OCI-LY7 (cell line): ENCODE data around the gene CDC42BPA. TPM values are rescaled to one million over a fixed set of nuclear protein-coding genes. Genes with fewer than 3 reads are reported as not detected.

ENCODE experiments used
- BruUV-seq: library from RNA; stranded (reverse); fragments of 400-500 nt; replicated peaks from 2 replicates; lab custom pipeline; 2021; lab: Mats Ljungman, UMichigan
- CTCF ChIA-PET: fragments of 300-600 bp; sonication (Branson Sonifier 250); formaldehyde crosslinking; loops from one replicate; lab custom pipeline; 2022; ENCODE audit warnings: antibody characterized with exemption; ENCODE audit not compliant: unreplicated experiment; lab: Charles Lee
- POLR2A ChIA-PET: fragments of 300-600 bp; sonication (Branson Sonifier 250); formaldehyde crosslinking; loops from one replicate; lab custom pipeline; 2022; ENCODE audit warnings: antibody characterized with exemption; lab: Charles Lee
- DNase-seq: peaks from one replicate; pipeline ENCODE4 v3.0.0-alpha.2; 2015; ENCODE audit warnings: low spot score
- H2AFZ ChIP-seq: fragments of 200-600 bp; sonication (generic), shearing (Covaris generic); 2 replicates; pipeline ENCODE4 v1.6.1; 2014; ENCODE audit warnings: mild to moderate bottlenecking, antibody characterized with exemption, low read length, moderate library complexity
- H3K27ac ChIP-seq: fragments of 200-600 bp; sonication (generic); 2 replicates; pipeline ENCODE4 v1.5.1; 2014; ENCODE audit warnings: mixed run types, low read depth, mild to moderate bottlenecking, moderate library complexity, low read length, inconsistent platforms; ENCODE audit not compliant: poor library complexity, severe bottlenecking
- H3K36me3 ChIP-seq: fragments of 200-600 bp; sonication (generic); 2 replicates; pipeline ENCODE4 v1.6.1; 2014; ENCODE audit warnings: mild to moderate bottlenecking, antibody characterized with exemption, low read length, moderate library complexity, mixed read lengths; ENCODE audit not compliant: insufficient read depth
- H3K4me1 ChIP-seq: fragments of 200-600 bp; sonication (generic); 2 replicates; pipeline ENCODE4 v1.5.1; 2014; ENCODE audit warnings: mild to moderate bottlenecking, low read length; ENCODE audit not compliant: insufficient read depth, poor library complexity, severe bottlenecking
- H3K4me2 ChIP-seq: fragments of 200-600 bp; sonication (generic); 2 replicates; pipeline ENCODE4 v1.6.1; 2014; ENCODE audit warnings: mild to moderate bottlenecking, low read length
- H3K4me3 ChIP-seq: fragments of 200-600 bp; sonication (generic); 2 replicates; pipeline ENCODE4 v1.5.1; 2014; ENCODE audit warnings: mild to moderate bottlenecking, low read depth, low read length; ENCODE audit not compliant: poor library complexity, severe bottlenecking
- H3K79me2 ChIP-seq: fragments of 200-600 bp; sonication (generic); 2 replicates; pipeline ENCODE4 v1.6.1; 2016; ENCODE audit warnings: low read depth, mild to moderate bottlenecking, low read length, moderate library complexity, mixed read lengths; ENCODE audit not compliant: insufficient read depth
- H3K9me2 ChIP-seq: fragments of 200-600 bp; sonication (generic); 2 replicates; pipeline ENCODE4 v1.6.1; 2016; ENCODE audit warnings: mild to moderate bottlenecking, low read length, mixed read lengths; ENCODE audit not compliant: insufficient read depth
- H3K9me3 ChIP-seq: fragments of 200-600 bp; sonication (generic); 2 replicates; pipeline ENCODE4 v1.6.1; 2014; ENCODE audit warnings: mild to moderate bottlenecking, mixed run types, low read length, mixed read lengths
- H4K20me1 ChIP-seq: fragments of 200-600 bp; sonication (generic); 2 replicates; pipeline ENCODE4 v1.6.1; 2014; ENCODE audit warnings: mild to moderate bottlenecking, antibody characterized with exemption, low read length, moderate library complexity, mixed read lengths; ENCODE audit not compliant: insufficient read depth
- CTCF ChIP-seq: fragments of 200-600 bp; sonication (generic); conservative IDR thresholded peaks from 2 replicates; pipeline ENCODE4 v1.5.1; 2014; ENCODE audit warnings: mild to moderate bottlenecking, antibody characterized with exemption, low read length, moderate library complexity, mixed read lengths
- EZH2phosphoT487 ChIP-seq: fragments of 200-600 bp; sonication (generic); IDR thresholded peaks from 2 replicates; pipeline ENCODE4 v1.6.1; 2018; ENCODE audit warnings: low read depth, borderline replicate concordance, mild to moderate bottlenecking, mixed run types, antibody characterized with exemption, low read length, moderate library complexity, mixed read lengths
- intact Hi-C: fragments of 100-400 bp; cut with micrococcal nuclease; formaldehyde crosslinking; loops from one replicate; pipeline ENCODE4 v1.10.0; 2022; ENCODE audit not compliant: unreplicated experiment
- total RNA-seq, 2 experiments: library from RNA; depleted of rRNA in 1 of 2; stranded (reverse); fragments of >200 nt in 1 of 2; shearing (Covaris generic) in 1 of 2; gene quantifications; 2 replicates each; pipeline ENCODE4 v1.2.3, GENCODE V29; 2014 to 2022

CDC42BPA gene
- total RNA-seq, 2 experiments from 2014 or later = not detected

DNA sequence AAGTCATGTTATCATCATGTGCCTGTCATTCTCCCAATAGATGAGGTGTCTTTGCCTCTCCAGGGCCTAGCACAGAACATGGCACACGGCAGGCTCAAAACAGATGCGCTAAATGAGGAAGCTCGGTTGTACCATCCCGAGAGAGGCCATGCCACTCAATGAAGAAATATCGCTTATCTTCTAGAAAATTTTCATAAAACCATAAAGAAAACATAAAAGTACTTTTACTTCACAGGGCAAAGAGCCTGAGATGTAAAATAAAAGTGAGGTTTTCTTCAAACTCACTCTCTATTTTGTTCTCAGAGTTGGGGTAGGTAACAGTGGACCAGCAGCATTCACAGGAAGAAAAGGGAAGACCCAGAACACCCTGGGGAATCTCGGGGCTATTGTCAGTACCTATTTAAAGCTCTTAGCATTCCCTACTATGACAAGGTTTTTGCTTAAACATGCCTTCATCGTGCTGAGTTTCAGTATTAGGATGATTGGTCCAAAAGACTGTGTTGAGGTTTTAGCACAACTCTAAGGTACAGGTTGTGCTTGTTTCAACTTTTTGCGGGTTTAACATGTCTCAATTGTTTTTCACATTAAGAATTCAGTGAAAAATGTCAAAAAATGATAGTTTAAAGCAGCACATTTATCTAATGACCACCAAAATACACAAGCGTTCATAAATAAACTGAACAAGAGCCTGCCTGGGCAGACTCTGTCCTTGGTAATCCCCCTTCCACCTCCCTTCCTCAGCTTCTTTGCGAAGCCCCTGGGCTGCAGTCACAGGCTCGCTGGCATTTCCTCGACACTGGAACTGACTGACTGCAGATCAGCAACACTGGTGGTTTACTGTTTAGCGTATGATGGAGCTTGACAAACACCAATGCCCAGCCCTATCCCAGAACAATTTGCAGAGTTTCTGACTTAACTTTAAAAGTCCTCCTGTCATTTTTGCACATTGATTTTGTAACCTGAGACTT, 322.6 kb downstream of the CDC42BPA start:
- no peak for DNase-seq
- Histone ChIP-seq H3K79me2 (no peaks in the 10 kb centered on the region), H3K9me3 (no peaks in the 10 kb centered on the region), H3K27ac (no peak overlapping the region), H3K4me3 (no peak overlapping the region), H3K4me2 (no peak overlapping the region), H3K4me1 (no peaks in the 10 kb centered on the region), H2AFZ (no peak overlapping the region), H4K20me1 (no peaks in the 10 kb centered on the region), H3K9me2 (no peaks in the 10 kb centered on the region), H3K36me3 (no peaks in the 10 kb centered on the region)
- ChIA-PET CTCF (no interaction called here), POLR2A (no interaction called here)
- no TSS peak for BruUV-seq
- intact Hi-C loops = no loop called here
- no peak for TF ChIP-seq CTCF
- TF ChIP-seq EZH2phosphoT487 = no peak

DNA sequence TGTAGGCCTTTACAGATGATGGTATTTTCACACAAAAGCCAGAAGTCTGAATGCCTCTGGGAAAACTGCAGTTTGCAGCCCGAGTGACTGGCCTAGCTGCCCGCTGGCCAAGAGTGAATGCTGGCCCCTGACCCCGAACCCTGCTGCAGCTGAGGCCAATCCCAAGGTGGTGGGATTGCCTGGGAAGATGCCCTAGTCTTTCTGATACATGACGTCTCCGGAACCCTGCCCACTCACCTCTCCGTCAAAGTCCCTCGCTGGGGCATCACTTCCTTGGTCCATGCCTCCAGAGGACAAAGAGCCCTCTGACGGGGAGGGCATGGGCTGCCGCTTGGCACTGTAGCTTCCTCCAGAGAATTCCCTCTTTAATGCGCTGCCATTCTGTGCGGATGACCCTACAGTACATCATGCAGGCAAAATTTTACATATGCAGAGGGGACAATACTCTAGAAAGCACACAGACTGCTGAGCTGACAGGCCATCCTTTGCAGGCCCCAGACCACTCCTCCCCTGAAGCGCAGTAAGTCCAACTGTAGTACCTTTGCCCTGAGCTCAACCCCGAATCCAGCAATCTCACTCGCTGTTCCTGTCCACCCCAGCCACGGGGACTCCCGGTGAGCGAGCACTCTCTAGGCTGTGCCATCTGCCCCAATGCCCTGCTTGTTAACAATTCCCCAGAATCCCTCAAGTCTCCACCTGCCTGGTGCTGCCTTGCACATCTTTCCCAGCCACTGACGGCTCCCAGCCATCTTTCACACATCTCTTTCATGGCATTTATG, 323.5 kb downstream of the CDC42BPA start:
- TF ChIP-seq EZH2phosphoT487 (no peak), CTCF (no peak)
- H3K79me2 ChIP-seq = no peaks in the 10 kb centered on the region
- no TSS peak for BruUV-seq
- no peaks in the 10 kb centered on the region for H3K36me3 ChIP-seq
- no peak overlapping the region for H2AFZ ChIP-seq
- no peaks in the 10 kb centered on the region for H3K9me3 ChIP-seq
- ChIA-PET POLR2A (no interaction called here), CTCF (no interaction called here)
- no peak for DNase-seq
- no peaks in the 10 kb centered on the region for H3K4me1 ChIP-seq
- no peaks in the 10 kb centered on the region for H3K9me2 ChIP-seq
- no peaks in the 10 kb centered on the region for H4K20me1 ChIP-seq
- no peak overlapping the region for H3K4me2 ChIP-seq
- no peak overlapping the region for H3K4me3 ChIP-seq
- no peak overlapping the region for H3K27ac ChIP-seq
- intact Hi-C loops = no loop called here
